WI38 (cell line): Measurements from ENCODE around the gene RASGRP1.
"Not testable (repeated sequence)": the region's sequence is repeated elsewhere in the genome, so short reads cannot be mapped to it uniquely, and the experiment has no call there.

Experiments used
- H3K4me3 ChIP-seq: 2 replicates; pipeline ENCODE4 v1.5.1; 2011; ENCODE audit warnings: low read depth, mild to moderate bottlenecking, control low read depth, low read length
- TF ChIP-seq, protein P1 (sequence below): IDR thresholded peaks from 2 replicates; pipeline ENCODE4 v1.5.1; 2012; ENCODE audit warnings: low read depth, mild to moderate bottlenecking, control low read depth, low read length

The RASGRP1 gene

DNA sequence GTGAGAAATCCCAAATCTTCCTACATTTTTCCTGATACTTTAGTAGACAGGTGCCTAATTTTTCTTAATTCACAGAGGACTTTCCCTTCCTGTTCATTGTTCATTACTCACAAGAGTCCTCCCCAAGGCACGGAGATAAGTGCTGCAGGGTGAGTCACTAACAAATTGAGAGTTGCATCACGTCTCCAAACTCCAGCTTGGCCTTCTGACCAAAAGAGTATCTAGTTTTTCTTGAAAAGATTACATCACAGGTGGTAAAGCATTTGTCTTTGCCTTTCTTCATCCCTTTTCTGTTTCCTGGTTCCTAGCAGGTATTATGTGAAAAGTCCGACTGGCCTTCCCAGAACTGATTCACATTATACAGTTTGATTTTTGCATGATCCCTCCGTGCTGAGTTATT, 24.9 kb upstream of the RASGRP1 start:
- no peak overlapping the region for H3K4me3 ChIP-seq
- TF ChIP-seq, protein P1, sequence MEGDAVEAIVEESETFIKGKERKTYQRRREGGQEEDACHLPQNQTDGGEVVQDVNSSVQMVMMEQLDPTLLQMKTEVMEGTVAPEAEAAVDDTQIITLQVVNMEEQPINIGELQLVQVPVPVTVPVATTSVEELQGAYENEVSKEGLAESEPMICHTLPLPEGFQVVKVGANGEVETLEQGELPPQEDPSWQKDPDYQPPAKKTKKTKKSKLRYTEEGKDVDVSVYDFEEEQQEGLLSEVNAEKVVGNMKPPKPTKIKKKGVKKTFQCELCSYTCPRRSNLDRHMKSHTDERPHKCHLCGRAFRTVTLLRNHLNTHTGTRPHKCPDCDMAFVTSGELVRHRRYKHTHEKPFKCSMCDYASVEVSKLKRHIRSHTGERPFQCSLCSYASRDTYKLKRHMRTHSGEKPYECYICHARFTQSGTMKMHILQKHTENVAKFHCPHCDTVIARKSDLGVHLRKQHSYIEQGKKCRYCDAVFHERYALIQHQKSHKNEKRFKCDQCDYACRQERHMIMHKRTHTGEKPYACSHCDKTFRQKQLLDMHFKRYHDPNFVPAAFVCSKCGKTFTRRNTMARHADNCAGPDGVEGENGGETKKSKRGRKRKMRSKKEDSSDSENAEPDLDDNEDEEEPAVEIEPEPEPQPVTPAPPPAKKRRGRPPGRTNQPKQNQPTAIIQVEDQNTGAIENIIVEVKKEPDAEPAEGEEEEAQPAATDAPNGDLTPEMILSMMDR, result no peak

DNA sequence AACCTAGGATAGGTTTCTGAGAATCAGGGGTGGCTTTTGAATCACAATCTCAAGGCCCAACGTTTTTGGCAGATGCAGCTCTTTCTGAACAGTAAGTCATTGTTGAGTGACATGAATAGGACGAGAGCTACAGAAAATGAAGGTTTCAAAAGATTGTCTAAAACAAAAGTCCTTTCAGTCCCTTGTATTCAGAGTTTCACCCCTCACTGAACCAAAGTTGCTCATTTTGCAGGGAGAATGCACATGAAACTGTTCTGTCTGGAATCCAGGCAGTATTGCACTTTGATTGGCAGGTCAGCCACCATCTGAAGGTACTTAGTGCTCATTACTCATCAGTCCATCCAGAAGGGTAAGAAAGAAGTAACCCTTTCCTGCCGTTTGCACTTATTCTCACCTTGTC, 24.1 kb upstream of the RASGRP1 start:
- H3K4me3 ChIP-seq, result no peak overlapping the region
- TF ChIP-seq, protein P1, result no peak

DNA sequence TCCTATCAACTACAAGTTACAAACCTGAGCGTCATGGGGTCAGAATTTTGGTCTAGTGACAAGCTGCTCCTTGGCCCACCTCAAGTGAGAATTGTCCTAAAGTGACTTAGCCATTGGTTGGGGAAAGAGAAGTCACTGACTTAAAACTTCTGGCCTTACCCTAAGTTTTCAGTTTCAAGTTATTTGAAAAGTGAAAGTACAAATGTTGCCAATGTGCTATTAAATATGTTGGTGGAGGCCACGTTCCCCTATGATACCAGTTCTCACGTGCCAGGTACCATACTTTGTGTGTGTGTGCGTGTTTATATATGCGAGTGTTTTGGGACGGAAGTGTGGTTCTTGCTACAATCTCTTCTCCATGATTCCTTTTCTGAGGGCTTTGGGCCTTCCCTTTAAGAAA, 22.6 kb upstream of the RASGRP1 start:
- no peak overlapping the region for H3K4me3 ChIP-seq
- TF ChIP-seq, protein P1, result no peak

DNA sequence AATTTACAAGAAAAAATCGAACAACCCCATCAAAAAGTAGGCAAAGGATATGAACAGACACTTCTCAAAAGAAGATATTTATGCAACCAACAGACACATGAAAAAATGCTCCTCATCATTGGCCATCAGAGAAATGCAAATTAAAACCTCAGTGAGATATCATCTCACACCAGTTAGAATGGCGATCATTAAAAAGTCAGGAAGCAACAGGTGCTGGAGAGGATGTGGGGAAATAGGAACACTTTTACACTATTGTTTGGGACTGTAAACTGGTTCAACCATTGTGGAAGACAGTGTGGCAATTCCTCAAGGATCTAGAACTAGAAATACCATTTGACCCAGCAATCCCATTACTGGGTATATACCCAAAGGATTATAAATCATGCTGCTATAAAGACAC, 21.4 kb upstream of the RASGRP1 start:
- not testable (repeated sequence) for H3K4me3 ChIP-seq

DNA sequence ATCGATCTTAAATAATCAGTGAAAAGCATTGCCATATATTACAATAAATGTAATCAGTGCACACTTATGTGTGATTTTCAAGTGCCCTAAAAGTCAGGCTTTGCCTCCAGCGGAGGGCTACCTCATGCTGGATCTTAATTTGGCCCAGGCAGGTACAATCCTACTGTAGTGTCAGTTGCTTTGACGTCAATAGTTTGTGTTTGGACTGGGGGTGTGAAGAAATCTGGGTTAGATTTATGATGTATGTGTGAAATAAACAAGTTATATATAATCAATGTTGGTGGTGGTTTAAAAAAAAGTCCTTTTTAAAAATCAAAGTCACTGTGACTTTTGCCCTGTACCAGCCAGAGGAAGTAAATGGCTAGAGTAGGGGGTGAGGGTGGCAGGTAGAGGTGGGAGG, 14.0 kb upstream of the RASGRP1 start:
- H3K4me3 ChIP-seq, result no peak overlapping the region
- TF ChIP-seq, protein P1, result no peak

DNA sequence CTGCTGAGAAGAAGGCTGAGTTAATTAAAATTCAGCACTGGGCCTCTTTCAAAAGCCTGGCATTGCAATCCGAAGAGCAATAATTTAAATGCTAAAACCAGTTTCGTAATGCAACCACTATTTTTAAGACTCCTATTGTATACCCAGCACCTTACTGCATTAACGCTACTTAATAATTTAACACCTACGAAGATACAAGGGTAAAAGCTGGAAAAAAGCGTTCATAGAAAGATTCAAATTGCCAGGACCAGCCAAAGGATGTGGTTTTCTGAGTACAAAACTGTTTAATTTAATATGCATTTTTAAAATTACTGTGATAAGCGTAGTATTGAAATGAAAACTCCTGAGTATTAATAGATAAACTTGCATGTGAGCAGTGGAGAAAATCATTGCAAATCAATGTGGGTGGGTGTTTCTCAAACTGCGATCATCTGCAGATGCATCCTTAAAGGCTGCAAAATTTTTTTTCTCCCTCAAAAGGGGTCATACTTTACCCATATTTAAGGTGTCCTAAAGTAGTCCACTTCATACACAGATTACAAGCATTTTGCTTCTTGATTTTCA, 12.9 kb upstream of the RASGRP1 start:
- TF ChIP-seq, protein P1, result no peak

DNA sequence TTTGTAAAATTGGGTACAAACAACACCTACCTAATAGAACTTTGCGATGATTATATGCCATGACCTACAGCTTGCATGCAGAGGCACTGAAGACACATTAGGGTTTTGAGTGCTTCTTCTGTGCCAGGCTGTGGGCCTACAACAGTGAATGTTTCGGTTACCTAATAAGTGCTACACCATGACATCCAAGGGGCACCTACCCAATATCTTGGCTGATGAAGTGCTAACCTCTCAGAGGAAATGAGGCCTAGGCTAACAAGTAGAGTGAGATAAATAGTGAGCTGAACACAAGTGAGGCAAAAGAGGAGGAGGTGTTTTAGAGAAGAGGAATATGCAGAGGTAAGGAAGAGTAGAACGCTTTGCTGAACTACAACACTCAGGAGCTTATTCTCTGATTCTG, 12.2 kb upstream of the RASGRP1 start:
- no peak overlapping the region for H3K4me3 ChIP-seq
- TF ChIP-seq, protein P1, result no peak

More for the DNA sequence above, 12.9 kb upstream of the RASGRP1 start:
- H3K4me3 ChIP-seq, result no peak overlapping the region

DNA sequence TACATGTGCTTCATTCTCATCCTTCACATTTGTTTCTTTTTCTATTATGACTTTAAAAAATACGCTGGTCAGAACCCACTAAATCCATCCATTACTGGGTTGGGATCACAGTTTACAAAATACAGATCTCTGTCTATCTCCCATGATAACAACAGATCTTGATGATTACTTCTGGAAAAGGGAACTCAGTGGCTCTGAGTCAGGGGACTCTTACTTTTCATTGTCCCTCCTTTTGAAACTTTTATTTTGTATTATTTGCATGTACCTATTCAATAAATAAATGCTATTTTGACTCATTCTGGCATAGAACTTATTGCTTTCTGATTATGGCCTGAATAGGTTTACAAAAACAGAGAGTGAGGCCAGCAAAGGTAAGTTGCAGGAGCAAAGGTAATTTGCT, 11.6 kb upstream of the RASGRP1 start:
- H3K4me3 ChIP-seq, result no peak overlapping the region
- TF ChIP-seq, protein P1, result no peak
